Measurements from ENCODE around the gene THSD4.

THSD4 gene

GRCh38 chr15:71603379-71603778 lies 488.1 kb downstream of the THSD4 start:
- no peak overlapping the region for H3K4me2 ChIP-seq (ENCODE audit: low read length)
- 0 out of 2 replicates have a peak, but pooled peaks cover 2% of the 10 kb centered on the region for H3K27me3 ChIP-seq (ENCODE audit: control insufficient read depth, low read length)
- H3K9me2 ChIP-seq (replicated peaks; ENCODE audit: control insufficient read depth, low read length) = no peaks in the 10 kb centered on the region
- no peaks in the 10 kb centered on the region for H3K79me2 ChIP-seq (ENCODE audit: control insufficient read depth, low read length)
- H3K27ac ChIP-seq (ENCODE audit: low read depth, low read length) = no peak overlapping the region
- H3K36me3 ChIP-seq (ENCODE audit: control insufficient read depth, low read length) = no peaks in the 10 kb centered on the region
- H3K4me3 ChIP-seq (ENCODE audit: low read length) = no peak overlapping the region
- H3K4me1 ChIP-seq (ENCODE audit: control insufficient read depth, low read length) = no peaks in the 10 kb centered on the region
- no peak for TF ChIP-seq CTCF (IDR thresholded peaks at IDR 0.05; ENCODE audit: low read depth, low read length, poor library complexity, severe bottlenecking)
- TF ChIP-seq EZH2phosphoT487 (IDR thresholded peaks at IDR 0.05; ENCODE audit: borderline replicate concordance, low read length) = no peak
- H3F3A ChIP-seq (ENCODE audit: control insufficient read depth, insufficient read depth) = no peaks in the 10 kb centered on the region
- no peaks in the 10 kb centered on the region for H4K20me1 ChIP-seq (ENCODE audit: control insufficient read depth, insufficient read depth, low read depth, low read length)
- no peaks in the 10 kb centered on the region for H3K9me3 ChIP-seq (ENCODE audit: control insufficient read depth, insufficient read depth, low read length)

GRCh38 chr15:71607383-71607782 lies 492.1 kb downstream of the THSD4 start:
- no peak overlapping the region for H3K4me3 ChIP-seq (ENCODE audit: low read length)
- peaks cover 9% of the 10 kb centered on the region; the same call in 1 of the 2 replicates for H3K27me3 ChIP-seq (ENCODE audit: control insufficient read depth, low read length)
- H3F3A ChIP-seq (ENCODE audit: control insufficient read depth, insufficient read depth) = no peaks in the 10 kb centered on the region
- H3K4me1 ChIP-seq (ENCODE audit: control insufficient read depth, low read length) = no peaks in the 10 kb centered on the region
- no peaks in the 10 kb centered on the region for H3K36me3 ChIP-seq (ENCODE audit: control insufficient read depth, low read length)
- no peak overlapping the region for H3K4me2 ChIP-seq (ENCODE audit: low read length)
- no peaks in the 10 kb centered on the region for H3K9me3 ChIP-seq (ENCODE audit: control insufficient read depth, insufficient read depth, low read length)
- no peaks in the 10 kb centered on the region for H4K20me1 ChIP-seq (ENCODE audit: control insufficient read depth, insufficient read depth, low read depth, low read length)
- H3K9me2 ChIP-seq (replicated peaks; ENCODE audit: control insufficient read depth, low read length) = no peaks in the 10 kb centered on the region
- H3K27ac ChIP-seq (ENCODE audit: low read depth, low read length) = no peak overlapping the region
- H3K79me2 ChIP-seq (ENCODE audit: control insufficient read depth, low read length) = no peaks in the 10 kb centered on the region
- TF ChIP-seq CTCF (IDR thresholded peaks at IDR 0.05; ENCODE audit: low read depth, low read length, poor library complexity, severe bottlenecking) (no peak), EZH2phosphoT487 (IDR thresholded peaks at IDR 0.05; ENCODE audit: borderline replicate concordance, low read length) (no peak)

DNA sequence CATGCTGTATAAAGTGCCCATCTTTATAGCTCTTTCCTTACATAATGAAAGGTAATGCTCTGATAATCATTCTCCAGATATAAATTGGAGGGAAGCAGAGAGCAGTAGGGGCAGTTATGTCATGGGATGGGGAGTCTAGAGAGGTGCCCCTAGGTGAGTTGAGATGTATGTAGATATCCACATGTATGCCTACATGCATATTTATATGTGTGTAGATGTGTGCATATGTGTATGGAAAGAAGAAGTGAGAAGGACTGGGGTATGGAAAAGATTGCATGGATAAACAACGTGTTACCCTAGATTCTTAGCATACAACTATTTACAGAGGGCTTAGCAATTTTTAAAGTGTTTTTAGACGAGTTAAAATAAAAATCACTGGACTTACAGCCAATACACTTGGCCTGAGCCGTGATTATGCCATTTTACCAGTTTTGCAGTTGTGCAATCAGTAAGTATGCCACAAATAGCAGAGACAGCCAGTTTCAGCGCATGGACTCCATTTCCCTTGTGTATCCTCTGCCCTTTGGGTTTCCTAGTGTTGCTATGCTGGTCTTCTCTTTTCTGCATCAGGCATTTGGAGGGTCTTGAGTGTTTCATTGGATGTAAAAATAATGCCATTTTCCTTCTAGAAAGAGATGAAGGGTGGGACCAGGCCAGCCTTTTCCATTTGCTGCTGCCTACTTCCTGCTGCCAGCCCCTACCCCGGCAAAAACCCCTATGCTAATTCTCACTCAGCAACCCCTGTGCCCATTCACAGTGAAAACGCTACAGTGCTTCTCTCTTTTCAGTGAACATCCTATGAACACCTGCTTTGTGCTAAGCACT lies 495.7 kb downstream of the THSD4 start:
- Histone ChIP-seq H3K4me3 (ENCODE audit: low read length) (no peak overlapping the region), H3F3A (ENCODE audit: control insufficient read depth, insufficient read depth) (no peaks in the 10 kb centered on the region), H3K27me3 (ENCODE audit: control insufficient read depth, low read length) (peaks cover 10% of the 10 kb centered on the region), H3K27ac (ENCODE audit: low read depth, low read length) (no peak overlapping the region), H3K4me1 (ENCODE audit: control insufficient read depth, low read length) (no peaks in the 10 kb centered on the region), H3K9me3 (ENCODE audit: control insufficient read depth, insufficient read depth, low read length) (no peaks in the 10 kb centered on the region), H3K9me2 (replicated peaks; ENCODE audit: control insufficient read depth, low read length) (no peaks in the 10 kb centered on the region), H3K4me2 (ENCODE audit: low read length) (no peak overlapping the region), H3K36me3 (ENCODE audit: control insufficient read depth, low read length) (no peaks in the 10 kb centered on the region), H4K20me1 (ENCODE audit: control insufficient read depth, insufficient read depth, low read depth, low read length) (no peaks in the 10 kb centered on the region), H3K79me2 (ENCODE audit: control insufficient read depth, low read length) (no peaks in the 10 kb centered on the region)
- TF ChIP-seq CTCF (IDR thresholded peaks at IDR 0.05; ENCODE audit: low read depth, low read length, poor library complexity, severe bottlenecking) = no peak
- no peak for TF ChIP-seq EZH2phosphoT487 (IDR thresholded peaks at IDR 0.05; ENCODE audit: borderline replicate concordance, low read length)
